GM12801 (cell line): ENCODE measurements around the gene PASD1.

Experiments used
- TF ChIP-seq, protein P1 (sequence below): IDR thresholded peaks from one replicate; pipeline ENCODE4 v1.5.1; 2011; ENCODE audit warnings: control low read depth; ENCODE audit not compliant: insufficient read length; ENCODE audit errors: extremely low read depth

The PASD1 gene

DNA sequence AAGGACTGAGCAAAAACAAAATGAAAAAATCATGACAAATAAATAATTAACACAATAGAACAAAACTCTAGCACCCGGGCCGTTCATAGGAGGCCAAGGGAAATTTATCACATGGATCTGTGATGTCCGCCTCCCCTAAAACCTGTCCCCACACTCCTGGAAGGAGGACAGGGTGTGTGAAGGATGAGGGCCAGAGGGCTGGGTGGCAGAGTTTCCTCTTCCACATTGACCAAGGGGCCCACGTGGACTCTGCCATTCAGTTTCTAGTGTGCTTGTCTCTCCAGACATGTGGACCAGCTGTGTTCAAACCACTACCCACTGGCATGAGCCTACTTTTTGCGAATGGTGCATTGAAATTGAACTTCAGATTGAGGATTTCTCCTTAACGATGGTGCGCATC lies 138.1 kb downstream of the PASD1 start:
- TF ChIP-seq, protein P1, sequence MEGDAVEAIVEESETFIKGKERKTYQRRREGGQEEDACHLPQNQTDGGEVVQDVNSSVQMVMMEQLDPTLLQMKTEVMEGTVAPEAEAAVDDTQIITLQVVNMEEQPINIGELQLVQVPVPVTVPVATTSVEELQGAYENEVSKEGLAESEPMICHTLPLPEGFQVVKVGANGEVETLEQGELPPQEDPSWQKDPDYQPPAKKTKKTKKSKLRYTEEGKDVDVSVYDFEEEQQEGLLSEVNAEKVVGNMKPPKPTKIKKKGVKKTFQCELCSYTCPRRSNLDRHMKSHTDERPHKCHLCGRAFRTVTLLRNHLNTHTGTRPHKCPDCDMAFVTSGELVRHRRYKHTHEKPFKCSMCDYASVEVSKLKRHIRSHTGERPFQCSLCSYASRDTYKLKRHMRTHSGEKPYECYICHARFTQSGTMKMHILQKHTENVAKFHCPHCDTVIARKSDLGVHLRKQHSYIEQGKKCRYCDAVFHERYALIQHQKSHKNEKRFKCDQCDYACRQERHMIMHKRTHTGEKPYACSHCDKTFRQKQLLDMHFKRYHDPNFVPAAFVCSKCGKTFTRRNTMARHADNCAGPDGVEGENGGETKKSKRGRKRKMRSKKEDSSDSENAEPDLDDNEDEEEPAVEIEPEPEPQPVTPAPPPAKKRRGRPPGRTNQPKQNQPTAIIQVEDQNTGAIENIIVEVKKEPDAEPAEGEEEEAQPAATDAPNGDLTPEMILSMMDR, result no peak

DNA sequence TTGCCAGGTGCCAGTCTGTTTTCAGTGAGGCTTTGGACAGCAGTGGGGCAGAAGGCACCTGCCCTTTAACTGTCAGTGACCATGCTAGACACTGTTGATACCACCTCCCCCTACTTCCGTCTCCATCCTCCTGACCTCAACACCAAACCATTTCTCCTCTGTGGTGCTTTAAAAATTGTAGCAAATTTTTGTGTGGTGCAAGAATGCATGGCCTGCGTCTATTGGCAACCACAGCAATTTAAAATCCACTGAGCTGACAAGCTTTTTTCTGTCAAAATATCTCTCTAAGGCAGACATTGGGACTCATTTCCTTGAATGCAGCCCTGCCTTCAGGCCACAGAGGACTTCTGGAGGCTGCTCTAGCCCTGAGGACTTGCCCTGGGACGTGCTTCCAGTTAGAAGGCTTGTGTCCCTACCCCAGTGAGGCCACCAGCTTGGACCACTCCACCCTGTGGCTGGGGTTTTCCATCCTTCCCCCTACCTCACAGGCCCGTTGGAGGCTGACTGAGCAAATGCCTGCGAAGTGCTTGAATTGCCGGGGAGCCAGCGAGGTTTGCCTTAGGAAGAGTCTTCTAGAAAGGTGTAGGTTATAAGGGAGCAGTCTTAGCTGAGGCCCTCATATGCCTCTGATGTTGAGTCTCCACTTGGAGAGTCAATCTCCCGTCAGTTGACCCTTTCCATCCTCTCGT lies 138.7 kb downstream of the PASD1 start:
- TF ChIP-seq, protein P1, result no peak

DNA sequence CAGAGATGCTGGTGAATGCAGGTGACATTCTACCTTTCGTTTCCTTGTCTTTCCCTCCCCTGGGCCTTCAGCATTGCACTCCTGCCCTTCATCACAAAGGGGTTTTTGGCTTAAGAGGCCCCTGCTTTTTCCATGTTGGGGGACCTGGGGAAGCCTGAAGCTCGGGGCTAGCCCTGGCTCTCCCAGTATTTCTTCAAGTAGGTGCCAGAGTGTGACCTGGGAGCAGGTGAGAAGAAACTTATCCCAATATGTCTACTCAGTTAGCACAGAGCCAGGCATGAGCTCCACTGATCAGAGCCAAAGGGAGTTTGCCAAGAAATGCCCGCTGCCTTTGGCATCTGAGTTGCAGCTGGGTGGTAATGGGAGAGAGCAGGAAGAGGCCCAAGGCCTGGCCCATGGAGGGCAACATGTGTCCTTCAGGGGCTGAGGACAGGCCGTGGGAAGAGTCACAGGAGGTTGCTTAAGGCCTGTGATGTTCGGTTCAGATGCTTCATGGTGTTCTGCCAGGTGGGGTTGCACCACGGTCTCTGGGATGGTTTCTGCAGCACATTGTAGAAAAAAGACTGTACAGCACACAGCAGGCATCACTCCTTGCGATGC lies 139.4 kb downstream of the PASD1 start:
- TF ChIP-seq, protein P1, result no peak

DNA sequence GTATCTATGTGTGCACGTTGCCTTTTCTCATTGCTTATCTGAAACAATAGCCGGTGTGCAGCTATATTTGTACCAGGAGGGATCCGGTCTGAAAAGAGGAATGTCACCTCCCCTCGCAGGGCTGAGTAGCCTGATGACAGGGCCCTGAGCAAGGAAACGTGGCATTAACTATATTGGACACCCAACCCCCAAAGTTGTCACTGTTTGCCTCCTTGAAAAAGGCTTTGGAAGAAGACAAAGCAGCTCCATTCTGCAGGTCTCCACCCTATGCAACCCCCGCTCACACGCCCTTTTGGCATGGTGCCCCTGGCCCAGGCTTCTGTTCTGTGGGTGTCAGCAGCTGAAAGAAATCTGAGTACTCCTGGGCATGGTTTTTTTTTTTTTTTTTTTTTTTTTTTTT lies 140.0 kb downstream of the PASD1 start:
- TF ChIP-seq, protein P1, result no peak

DNA sequence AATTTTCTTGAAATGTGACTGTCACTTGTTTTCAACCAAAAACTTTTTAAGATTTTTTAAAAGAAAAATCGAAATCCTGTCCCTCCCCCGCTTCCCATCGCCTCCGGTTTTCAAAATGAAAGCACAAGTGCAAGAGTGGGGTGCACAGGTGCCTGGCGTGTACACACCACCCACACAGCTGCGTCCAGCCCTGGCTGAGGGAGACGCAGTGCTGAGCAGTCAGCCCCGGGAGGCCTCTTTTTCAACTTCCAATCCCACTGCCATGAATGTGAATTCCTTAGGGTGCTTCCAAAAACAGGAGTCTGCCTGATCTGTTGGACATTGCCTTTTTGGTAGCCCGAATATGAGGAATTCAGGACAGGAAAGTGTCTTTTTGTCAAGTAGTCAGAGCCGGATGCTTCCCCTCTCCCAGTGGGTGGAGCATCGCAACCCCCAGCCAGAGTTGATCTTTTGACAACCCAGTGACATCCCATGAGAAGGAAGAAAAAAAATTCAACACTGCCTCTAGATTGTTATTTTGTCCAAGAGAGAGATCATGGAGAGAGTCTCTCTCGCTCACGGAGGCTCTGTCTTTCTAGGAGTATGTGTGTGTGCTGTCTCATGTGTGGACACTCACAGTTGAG lies 140.7 kb downstream of the PASD1 start:
- TF ChIP-seq, protein P1, result no peak

DNA sequence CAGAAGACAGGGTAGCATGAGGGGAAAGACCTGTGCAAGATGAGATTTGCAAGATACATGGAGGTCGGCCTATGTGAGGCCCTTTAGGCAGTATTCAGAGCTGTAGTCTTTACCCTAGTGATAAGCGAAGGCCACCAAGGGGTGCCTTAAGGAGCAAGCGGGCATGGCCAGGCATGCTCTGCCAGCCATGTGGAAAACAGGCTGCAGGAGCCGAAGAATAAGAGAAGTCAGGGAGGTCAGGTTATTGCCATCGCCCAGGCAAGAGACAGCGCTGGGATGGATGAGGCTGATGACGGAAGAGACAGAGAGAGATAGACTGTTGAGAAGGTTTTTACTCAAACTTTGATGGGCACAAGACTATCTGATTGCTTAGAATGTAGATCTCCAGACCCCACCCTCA lies 145.3 kb downstream of the PASD1 start:
- TF ChIP-seq, protein P1, result no peak

DNA sequence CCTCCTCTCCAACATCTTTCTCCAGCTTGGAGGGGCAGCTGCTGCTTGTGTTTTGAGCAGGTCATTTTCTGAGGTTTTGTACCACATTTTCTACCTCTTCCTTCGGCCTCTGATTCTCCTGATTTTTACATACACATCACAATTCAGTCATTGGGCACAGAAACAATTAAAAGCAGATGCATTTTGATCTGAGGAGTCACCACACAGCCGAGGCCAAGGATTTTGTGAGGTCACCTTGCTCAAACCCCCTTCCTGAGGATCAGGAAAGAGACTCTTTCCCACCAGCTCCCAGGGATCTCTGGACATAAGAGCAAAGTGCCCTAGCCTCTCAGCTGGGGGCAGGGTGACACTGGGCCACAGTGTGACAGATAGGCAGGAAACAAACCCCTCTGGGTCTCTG lies 147.0 kb downstream of the PASD1 start:
- TF ChIP-seq, protein P1, result no peak
